ENCODE measurements around the gene RNASE11.

Gene RNASE11

DNA sequence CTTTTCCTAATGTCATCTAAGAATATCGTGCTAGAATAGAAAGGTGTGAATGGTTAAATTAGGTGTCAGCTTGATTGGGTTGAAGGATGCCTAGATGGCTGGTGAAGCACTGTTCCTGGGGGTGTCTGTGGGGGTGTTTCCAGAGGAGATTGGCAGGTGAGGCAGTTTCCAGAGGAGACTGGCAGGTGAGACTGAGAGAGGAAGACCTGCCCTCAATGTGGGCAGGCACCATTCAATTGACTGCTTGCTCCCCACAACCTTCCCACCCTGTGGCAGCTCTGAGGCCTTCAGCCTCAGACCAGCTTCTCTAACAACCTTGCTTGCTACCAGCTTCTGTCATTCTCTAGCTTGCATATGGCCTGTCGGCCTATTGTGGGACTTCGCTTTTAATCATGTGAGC lies 36.2 kb downstream of the RNASE11 start:
- TF ChIP-seq, protein P1, sequence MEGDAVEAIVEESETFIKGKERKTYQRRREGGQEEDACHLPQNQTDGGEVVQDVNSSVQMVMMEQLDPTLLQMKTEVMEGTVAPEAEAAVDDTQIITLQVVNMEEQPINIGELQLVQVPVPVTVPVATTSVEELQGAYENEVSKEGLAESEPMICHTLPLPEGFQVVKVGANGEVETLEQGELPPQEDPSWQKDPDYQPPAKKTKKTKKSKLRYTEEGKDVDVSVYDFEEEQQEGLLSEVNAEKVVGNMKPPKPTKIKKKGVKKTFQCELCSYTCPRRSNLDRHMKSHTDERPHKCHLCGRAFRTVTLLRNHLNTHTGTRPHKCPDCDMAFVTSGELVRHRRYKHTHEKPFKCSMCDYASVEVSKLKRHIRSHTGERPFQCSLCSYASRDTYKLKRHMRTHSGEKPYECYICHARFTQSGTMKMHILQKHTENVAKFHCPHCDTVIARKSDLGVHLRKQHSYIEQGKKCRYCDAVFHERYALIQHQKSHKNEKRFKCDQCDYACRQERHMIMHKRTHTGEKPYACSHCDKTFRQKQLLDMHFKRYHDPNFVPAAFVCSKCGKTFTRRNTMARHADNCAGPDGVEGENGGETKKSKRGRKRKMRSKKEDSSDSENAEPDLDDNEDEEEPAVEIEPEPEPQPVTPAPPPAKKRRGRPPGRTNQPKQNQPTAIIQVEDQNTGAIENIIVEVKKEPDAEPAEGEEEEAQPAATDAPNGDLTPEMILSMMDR (IDR thresholded peaks at IDR 0.05; ENCODE audit: borderline replicate concordance, extremely low read depth, low read length, poor library complexity, severe bottlenecking): no peak
- TF ChIP-seq EZH2 (IDR thresholded peaks at IDR 0.05; ENCODE audit: borderline replicate concordance, low read depth, low read length, severe bottlenecking): no peak
- DNase-seq (no peak), ATAC-seq (ENCODE audit: insufficient read depth, low read depth) (no peak)
- no peak overlapping the region for H3K4me3 ChIP-seq (ENCODE audit: low read depth in 1 of 2, low read length in 2 of 2)
- H3K27me3 ChIP-seq (ENCODE audit: insufficient read depth, low read length, poor library complexity): peaks cover 7% of the 10 kb centered on the region
- H3K4me1 ChIP-seq (ENCODE audit: insufficient read depth, low read length): no peaks in the 10 kb centered on the region
- H2AFZ ChIP-seq (ENCODE audit: low read depth, low read length): no peak overlapping the region
- no peak overlapping the region for H3K4me2 ChIP-seq (ENCODE audit: insufficient read depth, low read length)
- no peaks in the 10 kb centered on the region for H3K36me3 ChIP-seq (ENCODE audit: insufficient read depth, low read length)
- H3K9ac ChIP-seq (ENCODE audit: low read depth, low read length): no peak overlapping the region
- no peaks in the 10 kb centered on the region for H3K79me2 ChIP-seq (ENCODE audit: insufficient read depth, low read length)
- no peak overlapping the region for H3K27ac ChIP-seq (ENCODE audit: low read length)
- no peaks in the 10 kb centered on the region for H3K9me3 ChIP-seq (ENCODE audit: insufficient read depth, low read length, severe bottlenecking)
- H4K20me1 ChIP-seq (ENCODE audit: insufficient read depth, low read length): no peaks in the 10 kb centered on the region

DNA sequence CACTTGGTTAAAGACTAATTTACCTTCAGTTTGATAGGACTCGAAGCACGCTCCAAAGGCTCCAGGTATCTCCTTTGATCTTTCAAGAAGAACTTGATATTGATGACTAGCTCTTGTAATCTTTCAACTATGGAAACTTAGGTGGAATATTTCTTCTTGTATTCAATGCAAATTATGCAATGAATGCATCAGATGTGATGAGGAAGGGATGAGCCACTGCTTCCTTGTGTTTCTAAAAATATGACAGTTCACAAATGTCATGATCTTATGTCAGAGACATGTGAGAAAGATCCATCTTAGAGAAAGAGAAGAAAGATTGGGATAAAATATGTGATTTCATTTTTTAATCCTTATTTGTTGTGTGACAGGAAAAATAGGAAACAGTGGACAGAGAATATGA lies 36.9 kb downstream of the RNASE11 start:
- DNase-seq (no peak), ATAC-seq (ENCODE audit: insufficient read depth, low read depth) (no peak)
- H3K27me3 ChIP-seq (ENCODE audit: insufficient read depth, low read length, poor library complexity): peaks cover 7% of the 10 kb centered on the region
- no peaks in the 10 kb centered on the region for H3K4me1 ChIP-seq (ENCODE audit: insufficient read depth, low read length)
- H3K9ac ChIP-seq (ENCODE audit: low read depth, low read length): no peak overlapping the region
- no peaks in the 10 kb centered on the region for H4K20me1 ChIP-seq (ENCODE audit: insufficient read depth, low read length)
- no peak overlapping the region for H3K4me2 ChIP-seq (ENCODE audit: insufficient read depth, low read length)
- TF ChIP-seq EZH2 (IDR thresholded peaks at IDR 0.05; ENCODE audit: borderline replicate concordance, low read depth, low read length, severe bottlenecking): no peak
- TF ChIP-seq, protein P1 (IDR thresholded peaks at IDR 0.05; ENCODE audit: borderline replicate concordance, extremely low read depth, low read length, poor library complexity, severe bottlenecking): no peak
- no peaks in the 10 kb centered on the region for H3K79me2 ChIP-seq (ENCODE audit: insufficient read depth, low read length)
- no peak overlapping the region for H3K27ac ChIP-seq (ENCODE audit: low read length)
- no peak overlapping the region for H2AFZ ChIP-seq (ENCODE audit: low read depth, low read length)
- H3K9me3 ChIP-seq (ENCODE audit: insufficient read depth, low read length, severe bottlenecking): no peaks in the 10 kb centered on the region
- no peaks in the 10 kb centered on the region for H3K36me3 ChIP-seq (ENCODE audit: insufficient read depth, low read length)
- no peak overlapping the region for H3K4me3 ChIP-seq (ENCODE audit: low read depth in 1 of 2, low read length in 2 of 2)

DNA sequence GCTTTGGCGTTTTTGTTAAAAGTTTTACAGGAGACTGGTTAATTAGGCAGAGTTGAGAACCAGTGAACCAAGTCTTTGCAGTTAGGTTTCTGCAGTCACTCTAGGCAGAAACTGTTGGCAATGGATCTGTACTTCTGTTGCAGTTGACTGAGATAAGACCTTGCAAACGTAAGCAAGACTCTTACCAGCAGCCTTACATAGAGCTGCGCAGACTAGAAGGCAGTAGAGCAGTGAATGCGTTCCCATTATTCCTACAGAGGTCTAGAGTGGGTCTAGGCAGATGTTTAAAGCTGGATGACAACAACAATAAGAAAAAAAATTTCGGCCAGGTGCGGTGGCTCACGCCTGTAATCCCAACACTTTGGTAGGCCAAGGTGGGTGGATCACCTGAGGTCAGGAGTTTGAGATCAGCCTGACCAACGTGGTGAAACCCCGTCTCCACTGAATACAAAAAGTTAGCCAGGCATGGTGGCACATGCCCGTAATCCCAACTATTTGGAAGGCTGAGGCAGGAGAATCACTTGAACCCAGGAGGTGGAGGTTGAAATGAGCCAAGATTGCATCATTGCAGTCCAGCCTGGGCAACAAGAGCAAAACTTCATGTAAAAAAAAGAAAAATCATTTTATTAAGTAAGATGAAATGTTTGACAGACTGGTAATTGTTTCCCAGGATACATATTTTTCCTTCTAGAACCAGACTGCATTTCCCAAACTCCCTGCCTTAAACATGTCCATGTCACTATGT lies 39.2 kb downstream of the RNASE11 start:
- no peaks in the 10 kb centered on the region for H4K20me1 ChIP-seq (ENCODE audit: insufficient read depth, low read length)
- H3K79me2 ChIP-seq (ENCODE audit: insufficient read depth, low read length): no peaks in the 10 kb centered on the region
- no peak overlapping the region for H3K4me2 ChIP-seq (ENCODE audit: insufficient read depth, low read length)
- H3K27me3 ChIP-seq (ENCODE audit: insufficient read depth, low read length, poor library complexity): peaks cover 7% of the 10 kb centered on the region
- H3K9ac ChIP-seq (ENCODE audit: low read depth, low read length): no peak overlapping the region
- H3K27ac ChIP-seq (ENCODE audit: low read length): no peak overlapping the region
- ATAC-seq (ENCODE audit: insufficient read depth, low read depth) (no peak), DNase-seq (no peak)
- TF ChIP-seq EZH2 (IDR thresholded peaks at IDR 0.05; ENCODE audit: borderline replicate concordance, low read depth, low read length, severe bottlenecking): no peak
- TF ChIP-seq, protein P1 (IDR thresholded peaks at IDR 0.05; ENCODE audit: borderline replicate concordance, extremely low read depth, low read length, poor library complexity, severe bottlenecking): no peak
- no peaks in the 10 kb centered on the region for H3K9me3 ChIP-seq (ENCODE audit: insufficient read depth, low read length, severe bottlenecking)
- no peak overlapping the region for H3K4me3 ChIP-seq (ENCODE audit: low read depth in 1 of 2, low read length in 2 of 2)
- H3K4me1 ChIP-seq (ENCODE audit: insufficient read depth, low read length): no peaks in the 10 kb centered on the region
- no peak overlapping the region for H2AFZ ChIP-seq (ENCODE audit: low read depth, low read length)
- H3K36me3 ChIP-seq (ENCODE audit: insufficient read depth, low read length): no peaks in the 10 kb centered on the region
